ENCODE measurements around the gene TGFBRAP1.

Gene TGFBRAP1

GRCh38 chr2:105361102-105361889 is 31.8 kb upstream of the TGFBRAP1 start:
- TF ChIP-seq CTCF (IDR thresholded peaks at IDR 0.05; ENCODE audit: low read depth, low read length, missing control alignments) = no peak
- in situ Hi-C loops (cut with HindIII; ENCODE audit: low sequenced_read_pairs) = loop anchor here (5.0 kb wide), 1 partner anchor 161 kb away; no protein-coding TSS in a partner anchor
- no peak for DNase-seq (ENCODE audit: low read depth)
- H3K4me3 ChIP-seq (ENCODE audit: low read depth, low read length) = no peak overlapping the region

GRCh38 chr2:105358593-105358992 is 29.1 kb upstream of the TGFBRAP1 start:
- no peak for DNase-seq (ENCODE audit: low read depth)
- no peak for TF ChIP-seq CTCF (IDR thresholded peaks at IDR 0.05; ENCODE audit: low read depth, low read length, missing control alignments)
- H3K4me3 ChIP-seq (ENCODE audit: low read depth, low read length) = no peak overlapping the region
- in situ Hi-C loops (cut with HindIII; ENCODE audit: low sequenced_read_pairs) = no loop called here

- no peak overlapping the region for H3K4me3 ChIP-seq (ENCODE audit: low read depth, low read length)
- no peak for DNase-seq (ENCODE audit: low read depth)
- in situ Hi-C loops (cut with HindIII; ENCODE audit: low sequenced_read_pairs) = no loop called here
- TF ChIP-seq CTCF (IDR thresholded peaks at IDR 0.05; ENCODE audit: low read depth, low read length, missing control alignments) = no peak
Measured at GRCh38 chr2:105357122-105357521, 27.6 kb upstream of the TGFBRAP1 start.

GRCh38 chr2:105344704-105345345 is 15.3 kb upstream of the TGFBRAP1 start:
- no peak for TF ChIP-seq CTCF (IDR thresholded peaks at IDR 0.05; ENCODE audit: low read depth, low read length, missing control alignments)
- H3K4me3 ChIP-seq (ENCODE audit: low read depth, low read length) = no peak overlapping the region
- in situ Hi-C loops (cut with HindIII; ENCODE audit: low sequenced_read_pairs) = no loop called here
- DNase-seq (ENCODE audit: low read depth) = peak; percentile 29

GRCh38 chr2:105339414-105339813 is 9.9 kb upstream of the TGFBRAP1 start:
- in situ Hi-C loops (cut with HindIII; ENCODE audit: low sequenced_read_pairs) = no loop called here
- no peak for DNase-seq (ENCODE audit: low read depth)
- no peak for TF ChIP-seq CTCF (IDR thresholded peaks at IDR 0.05; ENCODE audit: low read depth, low read length, missing control alignments)
- no peak overlapping the region for H3K4me3 ChIP-seq (ENCODE audit: low read depth, low read length)

GRCh38 chr2:105338020-105338385 is 8.5 kb upstream of the TGFBRAP1 start:
- no peak for DNase-seq (ENCODE audit: low read depth)
- H3K4me3 ChIP-seq (ENCODE audit: low read depth, low read length) = peak overlapping the region; percentile 94
- in situ Hi-C loops (cut with HindIII; ENCODE audit: low sequenced_read_pairs) = no loop called here
- no peak for TF ChIP-seq CTCF (IDR thresholded peaks at IDR 0.05; ENCODE audit: low read depth, low read length, missing control alignments)
